NCI-H1436 treated with DMSO at 0.1 percent for 48 hours (cell line): ENCODE measurements around the gene TMX2.
"Not testable (repeated sequence)": the region's sequence is repeated elsewhere in the genome, so short reads cannot be mapped to it uniquely, and the experiment has no call there.

Experiments used
- DNase-seq: peaks from one replicate; lab custom pipeline; 2025; lab: John Stamatoyannopoulos, UW

Gene TMX2

GRCh38 chr11:57712256-57713150 lies at the start of gene TMX2:
TMX2 (plus strand) TSS chr11:57712593; CDS start chr11:57712619, 26 bp downstream.
- peak; percentile 100 for DNase-seq

- DNase-seq: no peak
Observed at GRCh38 chr11:57662893-57663292, 49.5 kb upstream of the TMX2 start.

DNA sequence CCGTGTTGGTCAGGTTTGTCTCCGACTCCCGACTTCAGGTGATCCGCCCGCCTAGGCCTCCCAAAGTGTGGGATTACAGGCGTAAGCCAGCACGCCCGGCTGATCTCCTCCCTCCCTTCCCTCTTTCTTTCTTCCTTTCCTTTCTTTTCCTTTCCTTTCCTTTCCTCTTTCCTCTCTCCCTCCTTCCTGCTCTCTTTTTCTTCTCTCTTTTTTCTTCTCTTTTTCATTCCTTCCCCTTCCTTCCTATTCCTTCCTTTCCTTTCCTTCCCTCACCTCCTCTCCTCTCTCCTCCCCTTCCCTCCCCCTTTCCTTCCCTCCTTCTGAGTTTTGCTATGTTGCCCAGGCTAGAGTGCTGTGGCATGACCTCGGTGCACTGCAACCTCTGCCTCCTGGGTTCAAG lies 48.4 kb upstream of the TMX2 start:
- DNase-seq: no peak

GRCh38 chr11:57667117-57667735 lies 45.2 kb upstream of the TMX2 start:
- DNase-seq: peak; percentile 98

DNA sequence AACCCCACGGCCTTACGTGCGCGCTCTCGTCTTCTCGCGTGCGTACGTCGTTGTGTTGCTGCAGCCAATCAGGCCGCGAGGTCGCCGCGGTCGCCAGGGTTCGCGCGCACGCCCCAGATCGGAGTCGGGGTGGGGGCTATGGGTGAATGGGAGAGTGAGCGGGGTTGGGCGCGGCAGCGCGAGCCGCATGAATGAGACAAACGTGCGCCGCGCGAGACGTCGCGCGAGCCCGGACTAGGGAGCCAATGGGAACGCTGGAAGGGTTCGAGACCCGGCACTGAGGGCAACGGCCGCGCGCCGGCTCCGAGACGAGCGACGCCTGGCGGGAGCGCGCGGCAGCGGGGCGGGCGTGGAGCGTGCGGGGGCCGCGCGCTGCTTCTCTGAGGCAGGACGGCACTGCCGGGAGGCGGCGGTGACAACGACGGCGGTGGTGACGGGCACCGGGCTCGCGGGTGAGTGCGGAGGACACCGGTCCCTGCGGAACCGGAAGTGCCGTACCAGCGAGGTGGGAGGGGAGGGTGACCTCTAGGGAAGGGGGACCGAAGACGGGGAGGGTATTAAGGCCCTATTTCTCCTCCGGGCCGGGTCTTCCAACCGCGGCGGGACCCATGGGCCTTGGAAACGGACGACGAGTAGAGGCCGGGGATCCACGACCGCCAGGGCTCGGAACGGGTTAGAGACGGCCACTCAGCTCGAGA lies 44.5 kb upstream of the TMX2 start, which contains the start of gene ZDHHC5:
Gene ZDHHC5, plus strand, starts transcription at position 379 of the 698 bp plus-strand sequence. CDS start 4,977 bp downstream, outside the sequence.
- DNase-seq: peak; percentile 98

GRCh38 chr11:57668434-57668782 lies 44.0 kb upstream of the TMX2 start:
- no peak for DNase-seq

- DNase-seq: no peak
Observed at GRCh38 chr11:57674251-57674650, 38.1 kb upstream of the TMX2 start.

DNA sequence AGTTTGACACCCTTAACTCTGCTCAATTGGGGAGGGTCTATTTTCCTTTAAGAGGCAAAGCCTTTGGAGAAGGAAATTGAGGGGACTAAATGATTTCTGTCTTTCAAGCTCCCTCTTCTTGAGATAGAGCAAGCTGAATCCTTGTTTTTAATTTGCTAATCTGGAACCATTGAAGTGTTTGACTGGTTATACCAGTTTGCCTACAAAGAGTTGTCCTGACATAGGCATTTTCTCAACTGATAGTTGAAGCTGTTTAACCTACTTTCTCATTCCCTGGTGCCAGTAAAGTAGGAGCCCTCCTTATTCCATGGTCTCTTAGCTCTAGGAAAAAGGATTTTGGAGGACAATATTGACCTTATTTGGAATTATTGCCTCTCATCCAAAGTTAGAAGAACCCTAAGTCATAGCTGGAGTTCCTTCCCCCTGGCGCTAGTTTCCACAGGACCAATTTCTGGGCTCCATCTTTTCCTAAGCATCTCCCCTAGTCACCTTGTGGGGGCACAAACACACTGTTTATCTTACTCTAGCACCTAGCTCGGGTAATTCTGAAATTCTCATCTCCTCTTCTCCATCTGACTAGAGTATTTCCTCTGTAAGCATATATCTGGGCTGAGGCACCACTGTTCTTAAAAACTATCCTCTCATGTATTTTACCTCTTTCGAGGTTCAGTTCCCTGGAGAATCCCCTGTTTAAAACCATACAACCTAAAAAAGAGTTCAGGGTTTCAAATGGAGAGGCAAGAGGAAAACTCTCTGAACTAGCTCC lies 37.0 kb upstream of the TMX2 start:
- DNase-seq: no peak

DNA sequence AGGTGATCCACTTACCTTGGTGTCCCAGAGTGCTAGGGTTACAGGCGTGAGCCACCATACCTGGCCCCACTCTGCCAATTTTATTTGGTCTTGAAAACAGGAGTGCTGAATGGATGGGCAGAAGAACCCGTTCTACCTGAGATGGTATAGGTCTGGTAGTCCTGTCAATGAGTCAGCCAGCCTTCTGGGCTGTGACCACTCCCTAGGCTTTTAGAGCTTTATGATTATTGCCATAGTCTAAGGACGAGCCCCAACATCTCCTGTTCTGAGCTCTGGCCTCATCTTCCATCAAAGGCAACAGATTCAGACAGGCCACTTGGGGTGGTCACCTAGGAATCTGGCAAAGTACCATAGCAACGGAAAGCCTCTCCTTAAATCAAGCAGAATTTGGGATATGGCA lies 33.0 kb upstream of the TMX2 start:
- DNase-seq: no peak

- no peak for DNase-seq
Observed at GRCh38 chr11:57680552-57680874, 31.9 kb upstream of the TMX2 start.

GRCh38 chr11:57681168-57681567 lies 31.2 kb upstream of the TMX2 start:
- no peak for DNase-seq

GRCh38 chr11:57690474-57690873 lies 21.9 kb upstream of the TMX2 start:
- not testable (repeated sequence) for DNase-seq

- DNase-seq: no peak
Observed at GRCh38 chr11:57698843-57699365, 13.5 kb upstream of the TMX2 start.

DNA sequence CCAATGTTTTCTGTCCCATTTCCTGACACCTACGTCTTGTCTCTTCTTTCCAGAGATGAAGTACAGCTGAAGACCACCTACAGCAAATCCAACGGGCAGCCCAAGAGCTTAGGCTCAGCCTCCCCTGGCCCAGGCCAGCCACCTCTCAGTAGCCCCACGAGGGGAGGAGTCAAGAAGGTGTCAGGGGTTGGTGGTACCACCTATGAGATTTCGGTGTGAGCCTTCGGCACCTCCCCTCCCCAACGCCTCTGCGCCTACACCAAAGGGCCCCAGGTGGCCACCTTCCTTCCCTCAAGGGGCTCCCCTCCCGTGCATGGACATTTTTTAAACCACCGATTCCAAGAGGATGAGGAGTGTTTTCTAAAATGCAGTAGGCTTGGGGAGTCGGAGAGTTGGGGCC lies 12.6 kb upstream of the TMX2 start:
- DNase-seq: no peak

DNA sequence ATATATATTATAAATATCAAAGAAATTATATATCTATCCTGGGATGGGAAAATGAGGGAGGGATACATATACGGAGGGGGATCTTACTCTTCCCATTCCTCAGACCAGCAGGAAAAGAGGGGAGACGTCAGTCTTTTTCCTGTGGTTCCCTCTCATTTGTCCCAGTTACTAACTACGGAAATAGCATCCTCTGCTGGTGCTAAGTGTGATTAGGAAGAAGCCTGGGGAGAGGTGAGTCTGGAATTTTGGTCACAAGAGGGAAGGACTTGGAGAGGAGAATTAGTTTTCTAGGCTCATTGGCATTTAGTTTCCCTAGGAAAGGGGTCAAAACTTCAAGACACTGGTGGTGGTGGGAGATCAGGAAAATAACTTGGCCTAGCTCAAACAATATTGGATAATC lies 12.0 kb upstream of the TMX2 start:
- DNase-seq: no peak

- DNase-seq: no peak
Observed at GRCh38 chr11:57703341-57703740, 9.1 kb upstream of the TMX2 start.

DNA sequence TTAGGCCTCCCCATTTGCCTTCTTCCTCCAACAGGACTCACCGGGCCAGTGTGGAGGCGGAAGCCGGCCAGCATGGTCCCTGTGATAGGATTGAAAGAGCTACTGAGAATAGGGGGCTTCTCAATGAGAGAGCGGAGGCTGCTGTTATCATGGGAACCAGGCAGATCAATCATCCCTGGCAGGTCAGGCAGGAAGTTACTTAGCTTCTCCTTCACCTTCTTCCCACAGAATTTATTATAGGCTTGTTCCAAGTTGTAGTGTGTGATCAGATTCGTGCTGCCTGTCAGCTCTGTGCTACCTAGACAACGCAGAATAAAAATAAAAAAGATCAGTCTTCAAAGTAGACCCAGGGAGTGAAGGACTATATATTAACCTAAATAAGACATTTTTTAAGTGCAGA lies 7.5 kb upstream of the TMX2 start:
- no peak for DNase-seq

- not testable (repeated sequence) for DNase-seq
Observed at GRCh38 chr11:57705432-57705831, 7.0 kb upstream of the TMX2 start.

DNA sequence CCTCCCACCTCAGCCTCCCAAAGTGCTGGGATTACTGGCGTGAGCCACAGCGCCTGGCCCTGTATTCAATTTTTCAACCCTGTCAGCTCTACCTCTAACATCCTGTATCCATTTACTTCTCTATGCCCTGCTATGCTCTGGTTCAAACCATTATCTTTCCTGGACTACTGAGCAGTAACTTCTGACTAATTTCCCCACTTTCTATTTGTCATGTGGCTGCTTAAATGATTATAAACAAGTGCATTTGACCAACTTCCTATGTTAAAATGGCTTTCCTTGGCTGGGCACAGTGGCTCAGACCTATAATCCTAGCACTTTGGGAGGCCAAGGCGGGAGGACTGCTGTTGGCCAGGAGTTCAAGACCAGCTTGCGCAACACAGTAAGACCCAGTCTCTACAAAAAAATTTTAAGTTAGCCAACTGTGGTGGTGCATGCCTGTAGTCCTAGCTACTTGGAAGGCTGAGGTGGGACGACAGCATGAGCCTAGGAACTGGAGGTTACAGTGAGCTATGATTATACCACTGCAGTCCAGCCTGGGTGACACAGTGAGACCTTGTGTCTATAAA lies 2.5 kb upstream of the TMX2 start:
- no peak for DNase-seq

DNA sequence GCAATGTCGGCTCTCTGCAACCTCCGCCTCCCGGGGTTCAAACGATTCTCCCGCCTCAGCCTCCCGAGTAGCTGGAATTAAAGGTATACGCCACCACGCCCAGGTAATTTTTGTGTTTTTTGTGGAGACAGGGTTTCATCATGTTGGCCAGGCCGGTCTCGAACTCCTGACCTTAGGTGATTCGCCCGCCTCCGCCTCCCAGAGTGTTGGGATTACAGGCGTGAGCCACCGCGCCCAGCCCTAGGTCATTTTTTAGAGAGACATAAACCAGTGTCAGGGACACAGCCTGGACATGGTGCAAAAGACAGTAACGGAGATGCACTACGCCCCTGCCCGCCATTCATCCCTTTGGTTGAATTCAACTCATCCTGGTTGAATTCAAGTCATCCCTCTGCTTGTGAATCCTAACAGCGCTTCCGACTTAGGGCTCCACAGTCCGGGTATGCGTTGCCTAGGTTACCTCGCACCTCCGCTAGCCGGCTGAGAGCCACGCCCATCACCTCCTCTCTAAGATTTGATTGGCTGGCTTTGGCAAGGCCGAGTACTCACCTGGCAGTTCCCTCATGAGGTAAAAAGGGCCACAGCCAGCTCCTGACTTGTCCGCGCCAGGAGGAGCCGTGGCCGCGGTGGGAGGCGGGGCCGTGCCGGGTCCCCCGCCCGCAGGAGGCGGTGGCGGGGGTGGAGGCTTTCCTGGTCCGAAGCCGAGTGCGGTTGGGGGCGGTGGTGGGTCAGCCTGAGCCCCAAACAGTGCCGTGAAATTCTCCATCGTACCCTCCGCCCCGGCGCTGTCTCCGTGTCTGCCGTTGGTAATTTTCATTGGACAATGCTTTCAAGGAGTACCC lies 758 bp upstream of the TMX2 start, which contains the start of gene MED19:
Gene MED19, minus strand, starts transcription at position 802 of the 842 bp plus-strand sequence. Its CDS starts 36 bp downstream, at position 766.
- DNase-seq: peak; percentile 50
